Ramos (cell line): ENCODE results near the gene ZNF92.
"Not testable (repeated sequence)": the region's sequence is repeated elsewhere in the genome, so short reads cannot be mapped to it uniquely, and the experiment has no call there.

Experiments
- in situ Hi-C: fragments of 300-500 bp; cut with MboI; formaldehyde crosslinking; loops from one replicate; pipeline ENCODE4 v1.14.3; 2022; ENCODE audit warnings: low sequenced_read_pairs; ENCODE audit not compliant: unreplicated experiment

The ZNF92 gene

DNA sequence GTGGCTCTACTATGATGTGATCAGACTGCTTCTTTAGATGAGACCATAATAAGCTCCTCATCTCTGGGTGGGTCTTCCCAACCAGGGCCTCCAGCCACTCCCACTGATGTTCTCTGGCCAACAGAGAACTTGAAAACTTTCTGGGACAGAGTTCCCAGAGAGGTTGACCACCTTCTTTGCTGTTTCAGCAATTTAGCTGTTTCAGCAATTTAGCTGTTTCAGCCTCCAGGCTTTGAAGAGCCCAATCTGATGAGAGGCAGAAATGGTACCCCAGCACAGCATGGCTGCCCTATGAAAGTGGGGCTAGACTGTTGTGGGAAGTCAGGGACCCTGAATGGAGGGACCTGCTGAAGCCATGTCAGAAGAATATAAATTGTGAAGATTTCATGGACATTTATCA, 49.0 kb downstream of the ZNF92 start:
- in situ Hi-C loops, result no loop called here

DNA sequence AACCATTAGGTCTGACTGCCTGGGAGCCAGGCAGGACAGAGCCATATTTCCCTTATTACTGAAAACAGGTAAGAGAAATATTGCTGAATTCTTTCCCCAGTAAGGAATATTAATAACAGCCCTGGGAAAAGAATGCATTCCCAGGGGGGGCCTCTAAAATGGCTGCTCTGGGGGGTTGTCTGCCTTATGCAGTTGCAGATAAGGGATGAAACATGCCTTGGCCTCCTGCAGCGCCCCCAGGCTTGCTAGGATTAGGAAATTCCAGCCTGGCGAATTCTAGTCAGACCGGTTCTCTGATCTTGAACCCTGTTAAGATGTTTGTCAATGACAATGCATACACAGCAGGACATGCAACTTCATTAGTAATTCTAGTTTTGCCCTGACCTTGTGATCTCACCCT, 49.6 kb downstream of the ZNF92 start:
- in situ Hi-C loops, result not testable (repeated sequence)

DNA sequence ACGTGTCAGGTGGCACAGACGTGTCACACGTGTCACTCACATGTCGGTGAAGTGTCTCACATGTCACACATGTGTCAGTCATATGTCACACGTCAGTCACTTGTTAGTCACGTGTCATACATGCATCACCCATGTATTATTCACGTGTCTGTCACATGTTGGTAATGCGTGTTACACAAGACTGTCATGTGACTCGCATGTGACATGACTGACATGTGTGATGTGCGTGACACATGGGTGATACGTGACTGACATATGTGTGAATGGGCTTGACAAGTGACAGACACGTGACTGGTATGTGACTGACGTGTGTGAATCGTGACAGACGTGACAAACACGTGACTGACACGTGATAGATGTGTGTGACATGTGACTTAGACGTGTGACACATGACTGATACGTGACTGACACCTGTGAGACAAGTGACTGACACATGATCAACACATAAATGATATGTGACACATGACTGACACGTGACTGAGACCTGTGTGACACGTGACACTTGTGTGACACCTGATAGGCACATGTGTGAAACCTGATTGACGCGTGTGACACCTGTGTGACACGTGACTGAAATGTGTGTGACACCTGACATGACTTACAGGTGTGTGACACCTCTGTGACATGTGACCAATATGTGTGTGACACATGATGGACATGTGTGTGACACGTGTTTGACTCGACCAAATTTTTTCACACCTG, 56.1 kb downstream of the ZNF92 start:
- in situ Hi-C loops, result no loop called here

DNA sequence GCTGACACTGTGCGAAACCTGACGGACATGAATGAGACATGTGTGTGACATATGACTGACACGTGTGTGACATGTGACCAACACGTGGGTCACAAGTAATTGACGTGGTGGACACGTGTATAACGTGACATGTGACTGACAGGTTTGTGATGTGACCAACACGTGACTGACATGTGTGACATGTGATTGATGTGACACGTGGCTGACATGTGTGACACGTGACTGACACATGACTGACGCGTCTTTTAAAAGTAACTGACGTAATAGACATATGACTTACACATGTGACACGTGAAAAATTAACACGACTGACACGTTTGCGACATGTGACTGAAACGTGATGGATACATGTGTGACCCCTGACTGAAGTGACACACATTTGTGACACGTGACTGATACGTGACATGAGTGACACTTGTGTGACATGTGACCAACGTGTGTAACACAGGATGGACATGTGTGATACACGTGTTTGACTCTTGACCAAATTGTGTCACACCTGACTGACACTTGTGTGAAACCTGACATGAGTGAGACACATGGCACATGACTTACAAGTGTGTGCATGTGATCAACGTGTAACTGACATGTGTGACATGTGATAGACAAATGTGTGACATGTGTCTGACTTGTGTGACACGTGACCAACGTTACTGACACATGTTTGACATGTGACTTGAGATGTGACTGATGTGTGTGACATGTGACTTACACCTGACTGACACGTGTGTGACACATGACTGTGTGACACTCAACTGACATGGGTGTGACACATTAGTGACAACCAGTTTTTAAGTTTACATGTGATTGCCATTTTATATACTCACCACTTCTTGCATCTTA, 56.9 kb downstream of the ZNF92 start:
- in situ Hi-C loops, result no loop called here

DNA sequence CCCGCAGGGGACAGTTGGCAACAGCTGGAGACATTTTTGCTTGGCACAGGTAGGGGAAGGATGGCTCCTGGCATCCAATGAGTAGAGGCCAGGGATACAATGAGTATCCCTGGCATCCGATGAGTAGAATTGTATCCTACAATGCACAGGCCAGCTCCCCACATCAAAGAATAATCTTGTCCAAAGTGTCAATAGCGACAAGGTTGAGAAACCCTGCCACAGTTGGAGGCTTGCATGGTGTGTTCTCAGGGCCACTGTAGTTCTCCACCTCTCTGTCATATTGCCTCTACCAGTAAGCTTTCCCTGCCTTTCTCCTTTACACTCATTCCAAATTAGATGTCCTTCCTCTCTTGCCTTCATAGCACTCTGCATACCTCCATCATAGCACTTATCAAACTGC, 60.7 kb downstream of the ZNF92 start:
- in situ Hi-C loops, result no loop called here

DNA sequence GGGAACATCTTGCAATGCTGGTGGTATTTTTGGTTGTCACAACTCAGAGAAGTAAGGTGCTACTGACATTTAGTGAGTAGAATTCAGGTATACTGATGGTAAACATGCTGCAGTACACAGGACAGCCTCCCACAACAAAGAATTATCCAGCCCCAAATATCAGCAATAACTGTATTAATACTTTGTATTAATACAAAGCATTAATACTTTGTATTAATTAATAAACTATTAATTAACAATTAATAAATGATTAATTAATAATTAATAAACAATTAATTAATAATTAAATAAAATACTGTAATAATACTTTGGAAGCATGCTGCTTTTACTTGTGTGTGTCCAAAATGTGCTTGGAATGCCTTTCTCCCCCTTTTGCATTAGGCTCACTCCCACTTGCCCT, 62.5 kb downstream of the ZNF92 start:
- in situ Hi-C loops, result no loop called here

DNA sequence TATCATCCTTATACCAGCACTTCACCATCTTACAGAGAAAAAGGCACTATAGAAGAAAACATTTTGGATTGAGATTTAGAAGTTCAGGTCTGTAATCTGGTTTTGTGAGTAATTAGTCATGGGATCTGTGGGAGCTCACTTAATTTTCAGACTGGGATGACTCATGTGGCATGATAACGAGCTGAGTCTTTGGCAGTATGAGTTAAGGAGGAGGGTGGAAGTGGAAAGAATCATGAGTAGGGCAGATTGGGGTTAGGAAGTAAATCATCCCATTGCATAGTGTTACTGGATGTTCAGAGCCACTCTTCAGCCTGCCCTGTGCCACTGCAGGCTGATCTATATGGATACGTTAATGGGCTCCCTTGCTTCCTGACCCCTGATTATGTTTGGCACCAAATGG, 64.9 kb downstream of the ZNF92 start:
- in situ Hi-C loops, result no loop called here

DNA sequence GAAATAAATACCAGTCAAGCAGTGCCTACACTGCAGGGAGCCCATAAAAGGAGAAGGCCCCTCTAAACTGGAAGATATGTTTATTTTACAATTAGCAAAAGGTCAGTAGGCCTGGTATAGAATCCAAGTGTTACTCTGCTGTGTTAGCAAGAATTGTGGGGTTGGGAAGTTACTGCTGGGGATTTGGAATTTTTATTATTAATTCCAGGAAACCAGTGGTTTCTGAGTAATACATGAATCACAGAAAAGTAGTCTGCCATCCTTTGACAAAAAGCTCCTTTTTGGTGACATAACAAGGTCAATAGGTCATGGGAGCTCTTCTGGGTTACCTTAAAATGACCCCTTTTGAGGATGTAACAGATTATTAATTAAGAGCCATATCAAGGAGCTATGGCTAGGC, 67.4 kb downstream of the ZNF92 start:
- in situ Hi-C loops, result no loop called here

DNA sequence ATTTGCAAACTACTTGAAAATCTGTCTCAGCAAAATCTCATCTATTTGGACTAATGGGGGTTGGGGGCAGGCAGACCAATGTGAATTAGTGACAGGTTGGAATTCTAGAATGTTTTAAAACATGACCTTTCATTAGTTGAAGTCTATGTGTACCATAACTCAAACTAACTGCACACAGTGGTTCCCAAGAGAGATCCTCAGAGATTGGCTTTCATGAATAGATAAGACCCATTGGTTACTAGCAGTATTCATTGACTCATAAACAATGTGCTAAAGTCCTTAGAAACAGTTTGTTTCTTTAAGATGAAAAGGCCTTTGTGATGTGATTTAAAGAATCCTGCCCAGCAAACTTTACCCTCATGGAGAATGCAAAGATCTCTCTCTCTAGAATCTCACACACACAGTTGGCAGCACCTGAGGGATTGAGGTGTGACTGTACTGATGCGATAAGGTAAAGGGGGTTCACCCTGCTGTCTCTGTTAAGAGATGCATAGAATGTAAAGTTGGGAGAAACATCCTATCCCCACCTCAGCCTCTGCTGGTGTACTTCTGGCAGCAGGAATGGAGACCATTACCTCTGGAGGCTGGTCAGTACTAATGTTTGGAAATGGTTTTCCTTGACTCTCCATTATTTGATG, 70.7 kb downstream of the ZNF92 start:
- in situ Hi-C loops, result no loop called here

DNA sequence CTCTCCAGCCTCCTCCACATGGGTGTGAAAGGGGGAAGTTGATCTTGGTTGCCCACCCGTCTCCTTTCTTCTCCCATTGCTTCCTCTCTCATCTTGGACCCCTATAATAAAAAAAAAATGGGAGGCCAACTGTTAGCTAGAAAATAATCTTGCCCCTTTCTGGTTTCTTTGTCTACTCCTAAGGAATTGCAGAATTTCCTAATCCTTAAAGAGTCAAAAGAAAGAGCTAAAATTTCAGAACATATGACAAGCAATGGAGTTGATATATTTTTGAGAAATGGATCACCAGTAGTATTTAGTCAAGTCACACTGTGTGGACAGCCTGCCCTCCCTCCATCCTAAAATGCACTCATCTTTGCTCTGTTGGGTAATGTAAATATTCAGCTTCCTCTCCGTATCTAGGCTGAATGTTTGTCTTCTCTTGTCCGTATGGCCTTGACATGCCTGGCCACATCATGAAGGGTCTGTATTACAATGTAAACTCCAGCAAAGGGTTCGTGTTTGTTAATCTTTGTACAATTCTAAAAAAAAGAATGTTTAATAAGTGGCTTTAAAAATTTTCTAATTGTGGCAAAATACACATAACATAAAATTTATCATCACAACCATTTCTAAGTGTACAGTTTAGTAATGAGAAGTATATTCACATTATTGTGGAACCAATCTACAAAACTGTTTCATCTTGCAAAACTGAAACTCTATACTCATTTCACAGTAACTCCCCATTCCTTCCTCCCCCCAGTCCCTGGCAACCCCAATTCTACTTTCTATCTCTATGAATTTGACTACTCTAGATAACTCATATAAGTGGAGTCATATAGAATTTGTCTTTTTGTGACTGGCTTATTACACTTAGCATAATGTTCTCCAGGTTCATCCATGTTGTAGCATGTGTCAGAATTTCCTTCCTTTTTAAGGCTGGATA, 71.5 kb downstream of the ZNF92 start:
- in situ Hi-C loops, result no loop called here

DNA sequence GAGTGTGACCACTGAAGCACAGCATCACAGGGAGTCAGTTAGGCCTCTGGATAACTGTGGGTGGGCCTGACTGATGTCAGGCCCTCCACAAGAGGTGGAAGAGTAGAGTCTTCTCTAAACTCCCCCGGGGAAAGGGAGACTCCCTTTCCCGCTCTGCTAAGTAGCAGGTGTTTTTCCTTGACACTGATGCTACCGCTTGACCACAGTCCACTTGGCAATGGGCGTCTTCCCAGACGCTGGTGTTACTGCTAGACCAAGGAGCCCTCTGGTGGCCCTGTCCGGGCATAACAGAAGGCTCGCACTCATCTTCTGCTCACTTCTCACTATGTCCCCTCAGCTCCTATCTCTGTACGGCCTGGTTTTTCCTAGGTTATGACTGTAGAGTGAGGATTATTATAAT, 73.4 kb downstream of the ZNF92 start:
- in situ Hi-C loops, result not testable (repeated sequence)

DNA sequence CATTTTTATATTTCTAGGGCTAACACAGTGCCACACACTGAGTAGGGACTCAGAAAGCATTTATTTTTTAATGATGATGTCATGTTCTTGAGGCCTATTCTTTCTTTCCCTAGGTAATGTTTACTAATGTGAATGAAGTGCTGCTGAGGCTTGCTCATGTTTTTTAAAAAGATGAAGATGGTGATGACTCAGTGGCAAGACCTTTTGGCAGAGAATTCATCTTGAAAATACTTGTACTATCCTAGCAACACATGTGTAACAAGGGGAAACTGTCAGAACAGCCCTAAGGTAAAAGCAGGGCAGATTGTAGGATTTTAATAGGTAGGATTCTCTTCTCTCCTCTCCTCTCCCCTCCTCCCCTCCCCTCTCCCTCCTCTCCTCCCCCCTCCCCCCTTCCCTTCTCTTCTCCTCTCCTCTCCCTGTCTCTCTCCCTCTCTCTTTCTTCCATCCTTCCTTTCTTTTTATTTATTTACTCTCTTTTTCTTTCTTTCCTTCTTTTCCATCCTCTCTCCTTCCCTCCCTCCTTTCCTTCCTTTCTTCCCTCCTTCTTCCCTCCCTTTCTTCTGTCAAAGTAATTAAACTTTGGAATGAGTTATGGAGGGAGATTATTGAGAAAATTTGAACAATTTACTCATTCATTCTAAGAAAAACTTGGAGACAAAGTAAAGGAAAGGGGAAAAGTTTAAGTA, 75.3 kb downstream of the ZNF92 start:
- in situ Hi-C loops, result no loop called here

DNA sequence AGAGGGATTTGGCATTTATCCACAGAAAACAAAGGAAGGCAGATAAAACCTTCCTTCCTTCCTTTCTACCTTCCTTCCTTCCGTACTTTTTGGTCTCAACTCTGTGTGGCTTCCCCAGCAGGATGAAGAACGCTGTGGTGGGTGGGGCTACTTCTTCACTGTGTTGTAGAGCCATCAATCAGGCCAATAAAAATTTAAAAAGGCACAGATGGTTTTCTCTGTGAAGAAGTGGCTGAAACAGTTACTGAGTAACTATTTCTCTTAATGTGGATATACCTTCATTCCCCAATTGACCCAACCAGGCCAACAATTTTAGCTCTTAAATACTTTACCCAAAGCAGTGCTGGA, 75.8 kb downstream of the ZNF92 start:
- in situ Hi-C loops, result no loop called here
